ENCODE results near the gene PCNT. TPM values are rescaled to one million over a fixed set of nuclear protein-coding genes. Genes with fewer than 3 reads are reported as not detected.
A peak's percentile ranks its signal among the peaks of the same experiment; 100 is the strongest.

Gene PCNT
- total and polyA plus RNA-seq, 4 experiments from 2014 or later, result 2.0 to 52.1 (median 36.1) TPM

DNA sequence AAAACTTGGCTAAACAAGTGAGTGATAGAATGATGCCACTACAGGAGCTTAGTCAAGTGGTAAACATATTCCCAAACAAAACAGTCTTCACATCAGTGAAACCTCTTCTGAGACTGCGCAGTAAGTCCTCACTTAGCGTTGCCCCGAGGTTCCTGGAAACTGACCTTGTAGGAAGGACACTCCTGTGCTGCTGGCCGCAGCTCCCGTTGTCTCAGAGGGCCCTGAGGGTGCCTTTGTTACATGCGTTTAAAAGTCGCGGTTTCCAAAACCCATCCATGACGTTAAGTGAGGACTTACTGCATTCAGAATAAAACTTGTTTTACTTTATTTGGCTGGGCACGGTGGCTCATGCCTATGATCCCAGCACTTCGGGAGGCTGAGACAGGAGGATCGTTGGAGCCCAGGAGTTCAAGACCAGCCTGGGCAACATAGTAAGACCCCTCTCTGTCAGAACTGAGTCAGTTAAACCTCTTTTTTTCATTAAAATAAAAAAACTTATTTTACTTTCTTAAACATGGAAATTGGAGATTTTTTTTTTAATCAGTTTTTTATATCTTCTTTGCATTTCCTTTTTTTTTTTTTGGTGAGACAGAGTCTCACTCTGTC is 98.8 kb downstream of the PCNT start:
- ChIA-PET CTCF (ENCODE audit: partially characterized antibody) (no interaction called here), POLR2A (ENCODE audit: partially characterized antibody) (interaction anchor here (1.5 kb wide), 1 partner anchor 38 kb away, joined by 3 read pairs; no protein-coding TSS in a partner anchor)
- no peak overlapping the region for H3K4me3 Mint-ChIP-seq

DNA sequence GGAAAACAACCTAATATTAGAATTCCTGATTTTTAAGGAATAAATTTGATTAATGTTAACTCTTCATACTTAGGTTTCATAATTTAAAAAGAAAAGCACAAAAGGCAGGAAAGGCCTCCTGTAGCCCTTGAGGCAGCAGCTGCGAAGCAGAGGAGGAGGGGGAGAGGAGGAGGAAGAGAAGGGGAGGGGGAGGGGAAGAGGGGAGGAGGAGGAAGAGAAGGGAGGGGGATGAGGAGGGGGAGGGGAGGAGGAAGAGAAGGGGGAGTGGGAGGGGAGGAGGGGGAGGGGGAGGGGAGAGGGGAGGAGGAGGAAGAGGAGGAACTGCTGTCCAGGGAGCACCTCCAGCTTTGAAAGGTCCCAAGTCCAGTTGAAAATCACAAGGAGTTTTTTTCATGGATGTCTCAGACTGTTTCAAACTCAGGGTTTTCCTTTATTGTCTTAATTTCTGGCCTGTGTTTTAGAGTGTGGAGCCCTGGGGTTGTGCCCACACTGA is 99.6 kb downstream of the PCNT start:
- Histone ChIP-seq H3K4me3 (ENCODE audit: low read length in 2 of 2) (no peak overlapping the region), H3K36me3 (ENCODE audit: insufficient read depth, low read length) (peaks cover 19% of the 10 kb centered on the region), H3K27ac (ENCODE audit: low read depth, low read length) (peak overlapping the region; percentile 33), H3K4me1 (ENCODE audit: insufficient read depth, low read length) (peaks cover 26% of the 10 kb centered on the region), H3K27me3 (ENCODE audit: insufficient read depth, low read length) (no peaks in the 10 kb centered on the region), H3K9me3 (ENCODE audit: control insufficient read depth in 1 of 2, low read length in 2 of 2) (no peaks in the 10 kb centered on the region)
- Mint-ChIP-seq H3K4me3 (peak overlapping the region in 6 of 8 donors; percentile 60 to 78 (median 66)), H3K36me3 (peaks cover 15 to 17% of the 10 kb centered on the region in 2 donors), H3K27ac (peak overlapping the region; percentile 67 to 94 (median 88)), H3K9me3 (no peaks in the 10 kb centered on the region), H3K27me3 (no peaks in the 10 kb centered on the region), H3K4me1 (peaks cover 6 to 30% (median 13%) of the 10 kb centered on the region in 4 donors)
- POLR2A ChIA-PET (ENCODE audit: partially characterized antibody), result interaction anchor here (1.0 to 1.5 kb wide), 2 partner anchors 35 to 37 kb away, joined by 3 to 4 read pairs; partner anchors contain the start of gene DIP2A
- no peak for DNase-seq
- CTCF ChIA-PET (ENCODE audit: partially characterized antibody), result interaction anchor here (1.1 kb wide), 1 partner anchor 33 kb away, joined by 3 read pairs; no protein-coding TSS in a partner anchor
- intact Hi-C loops (cut with micrococcal nuclease), result no loop called here

More for the DNA sequence above, 98.8 kb downstream of the PCNT start:
- DNase-seq, result no peak
- Mint-ChIP-seq H3K4me1 (peaks cover 6 to 30% (median 13%) of the 10 kb centered on the region in 4 donors), H3K27ac (peak overlapping the region in 5 of 7 donors; percentile 64 to 81 (median 80)), H3K9me3 (no peaks in the 10 kb centered on the region), H3K36me3 (peaks cover 19 to 23% of the 10 kb centered on the region in 2 donors), H3K27me3 (no peaks in the 10 kb centered on the region)
- peaks cover 11% of the 10 kb centered on the region for H3K36me3 ChIP-seq (ENCODE audit: insufficient read depth, low read length)
- H3K9me3 ChIP-seq (ENCODE audit: control insufficient read depth in 1 of 2, low read length in 2 of 2), result no peaks in the 10 kb centered on the region
- H3K4me3 ChIP-seq (ENCODE audit: low read length in 2 of 2), result no peak overlapping the region
- H3K4me1 ChIP-seq (ENCODE audit: insufficient read depth, low read length), result peaks cover 26% of the 10 kb centered on the region
- H3K27me3 ChIP-seq (ENCODE audit: insufficient read depth, low read length), result no peaks in the 10 kb centered on the region
- intact Hi-C loops (cut with micrococcal nuclease), result no loop called here
- H3K27ac ChIP-seq (ENCODE audit: low read depth, low read length), result no peak overlapping the region

DNA sequence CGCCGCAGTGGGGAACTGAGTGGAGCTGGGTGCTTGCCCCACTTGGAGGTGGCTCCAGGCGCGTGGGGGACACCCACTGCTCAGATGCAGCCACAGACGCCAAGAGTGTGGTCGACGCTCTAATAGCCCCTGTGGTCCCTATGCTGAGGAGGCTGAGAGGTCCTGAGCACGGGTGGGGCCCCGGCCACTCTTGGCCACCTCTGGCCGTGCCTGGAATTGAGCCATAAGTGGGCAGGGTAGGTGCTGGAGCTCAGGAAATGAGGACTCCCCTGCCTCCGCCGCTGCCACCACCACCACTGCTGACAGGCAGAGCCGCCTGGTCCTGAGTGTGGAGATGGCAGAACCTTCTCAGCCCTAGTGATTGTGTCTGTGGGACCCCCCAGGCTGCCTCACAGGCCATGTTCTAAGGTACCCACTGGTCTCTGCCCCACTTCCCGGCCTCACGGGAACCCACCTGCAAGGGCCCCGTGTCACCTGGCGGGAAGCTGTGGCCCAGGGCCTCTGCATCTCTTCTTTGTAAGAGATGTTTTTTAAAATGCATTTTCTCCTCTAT is 100.2 kb downstream of the PCNT start:
- peak in 4 of 5 donors; percentile 26 to 32 (median 30) for DNase-seq
- H3K27me3 ChIP-seq (ENCODE audit: insufficient read depth, low read length), result no peaks in the 10 kb centered on the region
- intact Hi-C loops (cut with micrococcal nuclease), result no loop called here
- H3K4me3 ChIP-seq (ENCODE audit: low read length in 2 of 2), result no peak overlapping the region
- Mint-ChIP-seq H3K4me1 (peaks cover 6 to 30% (median 13%) of the 10 kb centered on the region in 4 donors), H3K27ac (peak overlapping the region; percentile 67 to 94 (median 88)), H3K4me3 (peak overlapping the region in 6 of 8 donors; percentile 60 to 78 (median 66)), H3K36me3 (peaks cover 12 to 13% of the 10 kb centered on the region in 2 donors), H3K9me3 (no peaks in the 10 kb centered on the region), H3K27me3 (no peaks in the 10 kb centered on the region)
- peak overlapping the region; percentile 33 for H3K27ac ChIP-seq (ENCODE audit: low read depth, low read length)
- H3K9me3 ChIP-seq (ENCODE audit: control insufficient read depth in 1 of 2, low read length in 2 of 2), result no peaks in the 10 kb centered on the region
- ChIA-PET POLR2A (ENCODE audit: partially characterized antibody) (interaction anchor here (1.0 to 1.5 kb wide), 2 partner anchors 35 to 36 kb away, joined by 3 to 4 read pairs; partner anchors contain the start of gene DIP2A), CTCF (ENCODE audit: partially characterized antibody) (interaction anchor here (1.1 kb wide), 1 partner anchor 32 kb away, joined by 3 read pairs; no protein-coding TSS in a partner anchor)
- peaks cover 20% of the 10 kb centered on the region for H3K36me3 ChIP-seq (ENCODE audit: insufficient read depth, low read length)
- peaks cover 26% of the 10 kb centered on the region for H3K4me1 ChIP-seq (ENCODE audit: insufficient read depth, low read length)

DNA sequence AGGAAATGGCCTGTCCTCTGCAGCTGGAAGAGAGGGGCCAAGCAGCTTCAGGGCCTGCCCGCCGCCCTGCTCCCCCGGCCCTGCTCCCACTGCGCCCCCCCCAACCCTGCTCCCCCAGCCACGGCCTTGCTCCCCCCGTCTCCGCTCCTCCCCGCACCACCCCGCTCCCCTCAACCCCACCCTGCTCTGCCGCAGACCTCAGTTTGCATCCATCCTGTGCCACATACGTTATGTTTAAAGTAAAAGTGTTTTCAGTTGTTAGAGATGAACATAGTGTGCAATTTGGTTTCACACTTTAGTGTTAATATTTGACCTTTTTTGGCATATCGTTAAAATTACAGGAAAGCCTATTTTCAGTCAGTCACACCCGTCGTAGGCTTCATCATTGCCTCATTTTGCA is 100.7 kb downstream of the PCNT start:
- H3K9me3 Mint-ChIP-seq, result no peaks in the 10 kb centered on the region
- H3K36me3 ChIP-seq (ENCODE audit: insufficient read depth, low read length), result peaks cover 20% of the 10 kb centered on the region
- ChIA-PET CTCF (ENCODE audit: partially characterized antibody) (no interaction called here), POLR2A (ENCODE audit: partially characterized antibody) (interaction anchor here (1.0 to 1.5 kb wide), 3 partner anchors 33 to 36 kb away, joined by 3 to 5 read pairs (median 4); partner anchors contain the start of gene DIP2A)
- H3K4me3 Mint-ChIP-seq, result peak overlapping the region; percentile 29 to 80 (median 69)
- peaks cover 26% of the 10 kb centered on the region for H3K4me1 ChIP-seq (ENCODE audit: insufficient read depth, low read length)
- H3K4me1 Mint-ChIP-seq, result peaks cover 6 to 30% (median 13%) of the 10 kb centered on the region in 4 donors
- no peaks in the 10 kb centered on the region for H3K9me3 ChIP-seq (ENCODE audit: control insufficient read depth in 1 of 2, low read length in 2 of 2)
- H3K36me3 Mint-ChIP-seq, result peaks cover 7 to 13% of the 10 kb centered on the region in 2 donors
- no peaks in the 10 kb centered on the region for H3K27me3 ChIP-seq (ENCODE audit: insufficient read depth, low read length)
- peak overlapping the region; percentile 67 to 97 (median 92) for H3K27ac Mint-ChIP-seq
- H3K4me3 ChIP-seq (ENCODE audit: low read length in 2 of 2), result no peak overlapping the region
- H3K27ac ChIP-seq (ENCODE audit: low read depth, low read length), result peak overlapping the region; percentile 56
- intact Hi-C loops (cut with micrococcal nuclease), result no loop called here
- DNase-seq, result peak in 4 of 5 donors; percentile 35 to 45 (median 39)
- no peaks in the 10 kb centered on the region for H3K27me3 Mint-ChIP-seq

DNA sequence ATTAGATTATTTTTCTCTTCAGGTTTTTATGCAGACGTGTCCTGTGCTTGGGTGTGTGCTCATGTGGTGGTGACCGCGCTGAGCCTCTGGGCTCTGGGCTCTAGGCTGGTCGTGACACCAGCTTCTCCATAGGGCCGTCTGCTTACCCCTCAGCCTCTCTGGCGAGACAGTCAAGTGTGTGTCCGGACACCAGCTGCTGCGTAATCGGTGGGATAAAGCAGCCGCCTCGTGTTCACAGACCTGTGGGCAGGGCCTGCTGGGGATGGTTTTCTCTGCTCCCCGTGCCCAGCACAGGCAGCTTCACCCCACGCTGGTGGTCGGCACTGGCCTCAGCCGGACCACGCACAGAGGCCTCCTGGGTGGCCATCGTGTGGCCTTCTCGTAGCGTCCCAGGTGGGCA is 101.1 kb downstream of the PCNT start:
- Histone ChIP-seq H3K27me3 (ENCODE audit: insufficient read depth, low read length) (no peaks in the 10 kb centered on the region), H3K36me3 (ENCODE audit: insufficient read depth, low read length) (peaks cover 23% of the 10 kb centered on the region), H3K4me3 (ENCODE audit: low read length in 2 of 2) (no peak overlapping the region), H3K4me1 (ENCODE audit: insufficient read depth, low read length) (peaks cover 26% of the 10 kb centered on the region), H3K9me3 (ENCODE audit: control insufficient read depth in 1 of 2, low read length in 2 of 2) (no peaks in the 10 kb centered on the region), H3K27ac (ENCODE audit: low read depth, low read length) (peak overlapping the region; percentile 56)
- peak in 1 of 5 donors; percentile 10 for DNase-seq
- intact Hi-C loops (cut with micrococcal nuclease), result no loop called here
- ChIA-PET CTCF (ENCODE audit: partially characterized antibody) (no interaction called here), POLR2A (ENCODE audit: partially characterized antibody) (interaction anchor here (1.2 kb wide), 1 partner anchor 33 kb away, joined by 5 read pairs; no protein-coding TSS in a partner anchor)
- no peaks in the 10 kb centered on the region for H3K27me3 Mint-ChIP-seq
- no peaks in the 10 kb centered on the region for H3K9me3 Mint-ChIP-seq
- peaks cover 6 to 13% of the 10 kb centered on the region in 2 donors for H3K36me3 Mint-ChIP-seq
- peak overlapping the region; percentile 29 to 80 (median 69) for H3K4me3 Mint-ChIP-seq
- H3K4me1 Mint-ChIP-seq, result peaks cover 6 to 30% (median 13%) of the 10 kb centered on the region in 4 donors
- peak overlapping the region; percentile 67 to 97 (median 92) for H3K27ac Mint-ChIP-seq

DNA sequence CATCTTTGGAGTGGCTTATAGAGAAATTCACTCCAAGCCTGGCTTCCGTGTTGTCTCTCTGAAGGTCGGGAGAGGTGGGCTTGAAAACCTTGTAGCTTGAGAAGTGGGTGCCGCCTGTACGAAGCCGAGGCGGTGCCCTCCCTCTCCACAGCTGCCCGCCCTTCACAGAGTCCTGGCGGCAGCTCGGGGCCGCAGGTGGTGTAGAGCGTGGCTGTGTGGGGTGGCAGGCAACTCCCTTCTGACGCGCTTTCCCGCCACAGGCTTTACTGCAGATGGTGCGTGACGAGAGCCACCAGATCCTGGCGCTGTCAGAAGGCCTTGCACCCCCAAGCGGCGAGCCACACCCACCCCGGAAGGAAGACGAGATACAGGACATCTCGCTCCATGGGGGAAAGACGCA is 101.6 kb downstream of the PCNT start:
- DNase-seq, result peak; percentile 61 to 71 (median 63)
- Histone ChIP-seq H3K27ac (ENCODE audit: low read depth, low read length) (peak overlapping the region; percentile 56), H3K4me3 (ENCODE audit: low read length in 2 of 2) (no peak overlapping the region), H3K36me3 (ENCODE audit: insufficient read depth, low read length) (peaks cover 29% of the 10 kb centered on the region), H3K27me3 (ENCODE audit: insufficient read depth, low read length) (no peaks in the 10 kb centered on the region), H3K4me1 (ENCODE audit: insufficient read depth, low read length) (peaks cover 26% of the 10 kb centered on the region), H3K9me3 (ENCODE audit: control insufficient read depth in 1 of 2, low read length in 2 of 2) (no peaks in the 10 kb centered on the region)
- peaks cover 6 to 30% (median 13%) of the 10 kb centered on the region in 4 donors for H3K4me1 Mint-ChIP-seq
- no peaks in the 10 kb centered on the region for H3K9me3 Mint-ChIP-seq
- peaks cover 5 to 10% of the 10 kb centered on the region in 2 donors for H3K36me3 Mint-ChIP-seq
- peak overlapping the region; percentile 67 to 97 (median 92) for H3K27ac Mint-ChIP-seq
- peak overlapping the region in 6 of 8 donors; percentile 47 to 71 (median 66) for H3K4me3 Mint-ChIP-seq
- POLR2A ChIA-PET (ENCODE audit: partially characterized antibody), result interaction anchor here (1.2 kb wide), 1 partner anchor 32 kb away, joined by 5 read pairs; no protein-coding TSS in a partner anchor
- CTCF ChIA-PET (ENCODE audit: partially characterized antibody), result no interaction called here
- no peaks in the 10 kb centered on the region for H3K27me3 Mint-ChIP-seq
- intact Hi-C loops (cut with micrococcal nuclease), result no loop called here
